UCSD-AML1 (cell line): ENCODE data around the gene ZNF66.
"Not testable (repeated sequence)": the region's sequence is repeated elsewhere in the genome, so short reads cannot be mapped to it uniquely, and the experiment has no call there.

Source experiments
- DNase-seq: peaks from one replicate; lab custom pipeline; 2025; ENCODE audit not compliant: unreplicated experiment; lab: John Stamatoyannopoulos, UW

Gene ZNF66

DNA sequence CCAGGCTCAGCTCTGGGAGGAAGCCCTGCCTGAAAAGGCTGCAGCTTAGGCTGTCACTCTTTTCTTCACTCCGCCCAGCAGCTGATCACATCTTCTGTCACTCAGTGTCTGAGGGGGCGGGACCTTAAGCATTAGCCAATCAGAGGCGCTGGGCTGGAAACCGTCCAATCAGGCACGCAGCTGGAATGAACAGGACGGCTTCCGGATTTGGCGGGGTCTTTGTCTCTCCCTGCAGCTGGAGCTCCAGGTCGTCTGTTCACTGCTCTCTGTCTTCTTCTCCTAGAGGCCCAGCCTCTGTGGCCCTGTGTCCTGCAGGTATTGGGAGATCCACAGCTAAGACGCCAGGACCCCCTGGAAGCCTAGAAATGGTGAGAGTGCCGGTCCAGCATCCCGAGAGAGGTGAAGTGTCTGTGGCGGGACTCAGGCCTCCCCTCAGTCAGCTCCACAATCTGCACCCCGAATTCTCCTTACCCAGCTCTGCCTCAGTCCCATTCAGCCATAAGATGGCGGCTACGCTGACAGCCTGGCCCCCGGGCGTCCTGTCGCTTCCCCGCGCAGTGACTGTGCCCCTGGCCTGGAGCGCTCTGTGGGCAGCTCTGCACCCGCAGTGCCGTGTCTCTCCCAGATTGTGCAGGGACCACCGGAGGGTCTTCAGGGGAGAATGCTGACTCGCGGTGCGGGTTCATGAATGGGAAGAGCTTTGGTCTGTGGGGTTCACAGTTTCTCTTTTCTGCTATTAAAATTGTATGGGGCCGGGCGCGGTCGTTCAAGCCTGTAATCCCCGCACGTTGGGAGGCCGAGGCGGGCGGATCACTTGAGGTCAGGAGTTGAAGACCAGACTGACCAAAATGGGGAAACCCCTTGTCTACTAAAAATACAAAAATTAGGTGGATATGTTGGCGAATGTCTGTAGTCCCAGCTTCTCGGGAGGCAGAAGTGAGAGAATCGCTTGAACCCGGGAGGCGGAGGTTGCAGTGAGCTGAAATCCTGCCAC is at the start of gene ZNF66:
ZNF66 (plus strand) TSS at position 222 of the 994 bp plus-strand sequence; CDS start at position 366, 144 bp downstream.
- DNase-seq, result peak; percentile 82

DNA sequence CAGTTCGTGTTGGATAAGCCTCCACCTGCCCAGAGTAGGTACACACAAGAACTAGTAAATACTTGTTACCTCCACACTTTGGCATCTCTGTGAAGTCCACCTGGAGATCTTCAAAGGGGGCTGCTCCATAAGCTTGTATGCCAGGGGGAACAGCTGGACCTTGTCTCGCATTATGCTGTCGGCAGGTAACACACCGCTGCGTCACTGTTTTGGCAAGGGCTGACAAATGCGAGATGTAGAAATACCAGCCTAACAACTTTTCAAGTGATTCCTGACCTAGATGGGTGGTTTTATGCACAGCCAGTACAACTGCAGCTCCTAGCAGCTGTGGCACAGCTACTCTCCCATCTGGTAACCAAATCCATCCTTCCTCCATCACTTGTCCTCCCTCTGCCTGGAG is 25.9 kb upstream of the ZNF66 start:
- DNase-seq, result not testable (repeated sequence)

DNA sequence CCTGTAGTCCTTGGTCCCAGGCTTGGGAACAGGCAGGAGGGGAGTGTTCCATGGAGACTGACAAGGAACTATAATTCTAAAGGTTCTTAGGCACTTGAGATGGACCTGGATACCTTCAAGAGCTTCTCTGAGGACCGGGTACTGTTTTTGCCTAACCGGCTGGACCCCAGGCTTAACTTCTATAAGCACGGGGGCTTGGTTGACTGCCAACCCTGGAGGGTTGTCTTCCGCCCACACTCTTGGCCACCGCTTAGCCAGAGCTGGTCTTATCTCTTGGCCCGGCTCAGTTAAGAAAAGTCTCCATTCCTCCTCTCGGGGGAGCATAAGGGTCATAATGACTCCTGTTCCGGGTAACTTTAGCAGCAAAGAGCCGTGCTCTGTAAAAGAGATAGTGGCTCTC is 23.8 kb upstream of the ZNF66 start:
- DNase-seq, result not testable (repeated sequence)

DNA sequence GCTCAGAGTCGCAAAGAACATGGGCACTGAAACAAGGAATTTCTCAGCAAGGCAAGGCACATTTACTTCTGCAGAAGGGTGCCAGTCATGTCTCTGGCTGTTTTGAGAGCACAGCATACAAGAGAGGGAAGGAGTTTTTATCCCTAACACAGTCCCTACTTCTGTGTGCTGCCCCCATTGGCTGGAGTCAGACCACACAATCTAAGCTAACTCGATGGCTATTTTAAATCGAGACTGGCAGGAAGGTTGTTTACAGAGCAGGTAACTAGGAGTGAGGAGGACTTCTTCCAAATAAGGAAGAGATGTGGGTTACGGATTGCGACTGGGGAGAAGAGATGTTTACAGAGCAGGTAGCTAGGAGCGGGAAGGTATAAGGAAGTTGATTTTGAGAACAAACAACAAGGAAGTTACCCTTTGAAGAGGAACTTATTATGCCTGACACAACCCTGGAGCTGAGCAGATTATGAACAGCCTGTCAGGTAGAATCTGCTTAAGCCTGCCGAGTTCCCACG is 6.8 kb upstream of the ZNF66 start:
- DNase-seq, result not testable (repeated sequence)

DNA sequence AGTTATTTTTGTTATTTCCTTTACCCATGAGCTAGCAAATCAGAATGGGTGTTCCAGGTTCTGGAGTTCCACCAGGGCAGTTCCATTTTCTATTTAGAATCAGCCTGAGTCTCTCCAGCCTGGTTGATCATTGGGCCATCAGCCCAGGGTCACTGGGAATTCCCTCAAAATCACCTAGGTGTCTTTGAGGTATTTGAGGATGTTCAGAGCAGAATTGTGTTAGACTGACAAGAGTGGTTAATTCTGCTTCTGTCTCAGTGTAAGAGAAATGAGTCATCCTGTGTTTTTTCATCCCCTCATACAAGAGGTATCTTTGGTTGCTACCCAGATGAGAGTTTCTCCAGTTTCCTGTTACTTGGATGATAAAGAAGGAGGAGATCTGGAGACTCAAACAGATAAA is 11.7 kb downstream of the ZNF66 start:
- DNase-seq, result no peak

DNA sequence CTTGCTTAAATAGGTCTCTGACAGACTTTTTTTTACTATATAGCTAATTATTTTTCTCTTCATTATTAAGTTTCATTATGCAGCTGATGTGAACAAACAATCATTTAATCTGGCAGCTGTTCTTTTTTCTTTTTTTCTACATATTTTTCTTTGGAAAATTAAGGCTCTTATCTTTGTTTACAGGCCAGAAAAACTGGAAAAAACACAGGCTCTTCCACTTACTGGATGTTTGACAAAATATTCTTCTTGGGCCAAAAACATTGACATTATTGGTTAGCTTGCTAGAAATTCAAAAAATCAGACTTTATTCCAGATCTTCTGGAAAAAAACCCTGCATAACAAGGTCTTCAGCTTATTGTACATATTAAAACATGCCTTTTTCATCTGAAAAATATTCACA is 15.7 kb downstream of the ZNF66 start:
- DNase-seq, result no peak

DNA sequence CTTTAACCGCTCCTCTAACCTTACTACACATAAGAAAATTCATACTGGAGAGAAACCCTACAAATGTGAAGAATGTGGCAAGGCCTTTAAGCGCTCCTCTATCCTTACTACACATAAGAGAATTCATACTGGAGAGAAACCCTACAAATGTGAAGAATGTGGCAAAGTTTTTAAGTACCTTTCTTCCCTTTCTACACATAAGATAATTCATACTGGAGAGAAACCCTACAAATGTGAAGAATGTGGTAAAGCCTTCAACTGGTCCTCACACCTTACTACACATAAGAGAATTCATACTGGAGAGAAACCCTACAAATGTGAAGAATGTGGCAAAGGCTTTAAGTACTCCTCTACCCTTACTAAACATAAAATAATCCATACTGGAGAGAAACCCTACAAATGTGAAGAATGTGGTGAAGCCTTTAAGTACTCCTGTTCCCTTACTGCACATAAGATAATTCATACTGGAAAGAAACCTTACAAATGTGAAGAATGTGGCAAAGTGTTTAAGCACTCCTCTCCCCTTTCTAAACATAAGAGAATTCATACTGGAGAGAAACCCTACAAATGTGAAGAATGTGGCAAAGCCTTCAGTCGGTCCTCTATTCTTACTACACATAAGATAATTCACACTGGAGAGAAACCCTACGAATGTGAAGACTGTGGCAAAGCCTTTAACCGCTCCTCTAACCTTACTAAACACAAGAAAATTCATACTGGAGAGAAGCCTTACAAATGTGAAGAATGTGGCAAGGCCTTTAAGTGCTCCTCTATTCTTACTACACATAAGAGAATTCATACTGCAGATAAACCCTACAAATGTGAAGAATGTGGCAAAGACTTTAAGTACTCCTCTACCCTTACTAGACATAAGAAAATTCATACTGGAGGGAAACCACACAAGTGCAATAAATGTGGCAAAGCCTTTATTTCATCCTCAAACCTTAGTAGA is 30.5 kb downstream of the ZNF66 start:
- DNase-seq, result not testable (repeated sequence)

DNA sequence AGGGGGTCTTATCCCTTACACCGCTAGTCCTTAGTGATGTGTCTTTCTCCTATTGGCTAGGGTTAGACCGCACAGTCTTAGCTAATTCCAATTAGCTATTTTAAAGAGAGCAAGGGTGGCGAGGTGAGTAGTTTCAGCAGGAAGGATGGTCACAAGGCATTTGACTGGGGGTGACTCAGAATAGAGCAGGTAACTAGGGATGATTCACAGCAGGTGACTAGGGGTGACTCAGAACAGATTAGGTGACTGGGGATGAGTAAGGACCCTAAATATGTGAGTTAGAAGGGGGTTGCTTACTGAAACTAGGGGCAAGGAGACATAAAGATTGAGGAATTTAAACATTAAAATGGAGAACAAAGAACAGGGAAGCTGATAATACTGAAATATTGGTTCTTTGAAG is 64.3 kb downstream of the ZNF66 start:
- no peak for DNase-seq
